PC-3 (cell line): ENCODE measurements around the gene DAAM1. TPM values are rescaled to one million over a fixed set of nuclear protein-coding genes. Genes with fewer than 3 reads are reported as not detected.
A peak's percentile ranks its signal among the peaks of the same experiment; 100 is the strongest.

ENCODE experiments used
- ATAC-seq: fragments of 200-7000 bp; cut with Tn5 transposase; 2 replicates; pipeline ENCODE4 v1.9.1; 2020; ENCODE audit warnings: mild to moderate bottlenecking, moderate library complexity
- BruUV-seq: library from RNA; stranded (reverse); fragments of 400-500 nt; replicated peaks from 2 replicates; lab custom pipeline; 2021; lab: Mats Ljungman, UMichigan
- CTCF ChIA-PET: fragments of 300-600 bp; sonication (Branson Sonifier 250); formaldehyde crosslinking; loops from one replicate; lab custom pipeline; 2022; ENCODE audit warnings: antibody characterized with exemption; lab: Charles Lee
- POLR2A ChIA-PET: fragments of 300-600 bp; sonication (Branson Sonifier 250); formaldehyde crosslinking; loops from one replicate; lab custom pipeline; 2022; ENCODE audit warnings: antibody characterized with exemption; ENCODE audit not compliant: unreplicated experiment; lab: Charles Lee
- DNase-seq: peaks from one replicate; pipeline ENCODE4 v3.0.0-alpha.2; 2015
- H2AFZ ChIP-seq: fragments of 300-600 bp; sonication (generic); 2 replicates; pipeline ENCODE4 v1.6.0; 2016; ENCODE audit warnings: antibody characterized with exemption, low read length
- H3F3A ChIP-seq: fragments of 300-600 bp; sonication (generic); one replicate; pipeline ENCODE4 v1.6.0; 2017; ENCODE audit warnings: antibody characterized with exemption, low read length, control low read depth, mild to moderate bottlenecking; ENCODE audit not compliant: unreplicated experiment
- H3K27ac ChIP-seq: fragments of 300-600 bp; sonication (generic); 2 replicates; pipeline ENCODE4 v1.5.1; 2016; ENCODE audit warnings: mild to moderate bottlenecking, low read length
- H3K27me3 ChIP-seq: fragments of 300-600 bp; sonication (generic); 2 replicates; pipeline ENCODE4 v1.6.1; 2016; ENCODE audit warnings: low read length, mixed read lengths
- H3K36me3 ChIP-seq: fragments of 300-600 bp; sonication (generic); 2 replicates; pipeline ENCODE4 v1.6.1; 2016; ENCODE audit warnings: low read depth, mixed run types, low read length, mixed read lengths
- H3K4me1 ChIP-seq: fragments of 300-600 bp; sonication (generic); 2 replicates; pipeline ENCODE4 v1.5.1; 2016; ENCODE audit warnings: low read length; ENCODE audit not compliant: insufficient read depth
- H3K4me2 ChIP-seq: fragments of 300-600 bp; sonication (generic); 2 replicates; pipeline ENCODE4 v1.6.0; 2016; ENCODE audit warnings: low read length
- H3K4me3 ChIP-seq: fragments of 300-600 bp; sonication (generic); 2 replicates; pipeline ENCODE4 v1.5.1; 2016; ENCODE audit warnings: mild to moderate bottlenecking, low read length, mixed read lengths
- H3K79me2 ChIP-seq: fragments of 300-600 bp; sonication (generic); 2 replicates; pipeline ENCODE4 v1.6.1; 2017; ENCODE audit warnings: low read length, mixed read lengths
- H3K9ac ChIP-seq: fragments of 300-600 bp; sonication (generic); 2 replicates; pipeline ENCODE4 v1.6.0; 2016; ENCODE audit warnings: mild to moderate bottlenecking, low read length
- H3K9me2 ChIP-seq: fragments of 300-600 bp; sonication (generic); replicated peaks from 2 replicates; pipeline ENCODE4 v1.6.1; 2016; ENCODE audit warnings: mixed run types, low read length, mixed read lengths
- H3K9me3 ChIP-seq: fragments of 300-600 bp; sonication (generic); 2 replicates; pipeline ENCODE4 v1.6.1; 2016; ENCODE audit warnings: low read length, mixed read lengths
- H4K20me1 ChIP-seq: fragments of 300-600 bp; sonication (generic); 2 replicates; pipeline ENCODE4 v1.6.1; 2016; ENCODE audit warnings: low read length, mixed read lengths
- CTCF ChIP-seq: fragments of 300-600 bp; sonication (generic); conservative IDR thresholded peaks from 2 replicates; pipeline ENCODE4 v1.5.1; 2017; ENCODE audit warnings: antibody characterized with exemption, low read depth, mild to moderate bottlenecking, low read length
- EZH2 ChIP-seq: fragments of 300-600 bp; sonication (generic); IDR thresholded peaks from one replicate; pipeline ENCODE4 v1.6.1; 2017; ENCODE audit warnings: antibody characterized with exemption, mild to moderate bottlenecking, low read length; ENCODE audit not compliant: unreplicated experiment
- EZH2phosphoT487 ChIP-seq: fragments of 300-600 bp; sonication (generic); IDR thresholded peaks from 2 replicates; pipeline ENCODE4 v1.6.1; 2018; ENCODE audit warnings: mild to moderate bottlenecking, antibody characterized with exemption, low read length, borderline replicate concordance
- intact Hi-C: fragments of 100-400 bp; cut with micrococcal nuclease; formaldehyde crosslinking; loops from 2 replicates; pipeline ENCODE4 v1.9.0; 2023
- total RNA-seq: library from RNA; depleted of rRNA; stranded (reverse); fragments of >200 nt; gene quantifications from 2 replicates; pipeline ENCODE4 v1.2.3, GENCODE V29; 2014

Gene DAAM1
- total RNA-seq, 1 experiment from 2014 or later: 32.7 TPM

GRCh38 chr14:59318908-59319307 lies 130.4 kb downstream of the DAAM1 start:
- no peaks in the 10 kb centered on the region for H4K20me1 ChIP-seq
- no peaks in the 10 kb centered on the region for H3K36me3 ChIP-seq
- no peak overlapping the region for H3K27ac ChIP-seq
- ATAC-seq (no peak), DNase-seq (no peak)
- no peaks in the 10 kb centered on the region for H3F3A ChIP-seq
- no peaks in the 10 kb centered on the region for H3K9me2 ChIP-seq
- H2AFZ ChIP-seq: no peak overlapping the region
- intact Hi-C loops: no loop called here
- no peak overlapping the region for H3K4me3 ChIP-seq
- POLR2A ChIA-PET: interaction anchor here (0.7 kb wide), 1 partner anchor 267 kb away, joined by 3 read pairs; no protein-coding TSS in a partner anchor
- H3K9ac ChIP-seq: no peak overlapping the region
- H3K9me3 ChIP-seq: no peaks in the 10 kb centered on the region
- no peaks in the 10 kb centered on the region for H3K79me2 ChIP-seq
- BruUV-seq: no TSS peak
- TF ChIP-seq EZH2phosphoT487 (no peak), CTCF (no peak)
- peaks cover 26% of the 10 kb centered on the region for H3K4me1 ChIP-seq
- no peak overlapping the region for H3K4me2 ChIP-seq
- H3K27me3 ChIP-seq: no peaks in the 10 kb centered on the region
- CTCF ChIA-PET: no interaction called here

- ATAC-seq (no peak), DNase-seq (no peak)
- no peak overlapping the region for H3K9ac ChIP-seq
- TF ChIP-seq EZH2 (no peak), EZH2phosphoT487 (no peak), CTCF (no peak)
- ChIA-PET CTCF (no interaction called here), POLR2A (no interaction called here)
- intact Hi-C loops: loop anchor here (2.0 kb wide), 2 partner anchors 42 to 102 kb away; no protein-coding TSS in a partner anchor
- no peak overlapping the region for H3K4me3 ChIP-seq
- no peaks in the 10 kb centered on the region for H3K36me3 ChIP-seq
- H2AFZ ChIP-seq: no peak overlapping the region
- BruUV-seq: no TSS peak
- no peak overlapping the region for H3K4me2 ChIP-seq
- H3K27ac ChIP-seq: no peak overlapping the region
- no peaks in the 10 kb centered on the region for H3F3A ChIP-seq
- H3K4me1 ChIP-seq: peaks cover 18% of the 10 kb centered on the region
- H3K9me2 ChIP-seq: no peaks in the 10 kb centered on the region
- H3K79me2 ChIP-seq: no peaks in the 10 kb centered on the region
- H4K20me1 ChIP-seq: no peaks in the 10 kb centered on the region
- H3K27me3 ChIP-seq: no peaks in the 10 kb centered on the region
- no peaks in the 10 kb centered on the region for H3K9me3 ChIP-seq
Measured at GRCh38 chr14:59320361-59320760, 131.9 kb downstream of the DAAM1 start.

DNA sequence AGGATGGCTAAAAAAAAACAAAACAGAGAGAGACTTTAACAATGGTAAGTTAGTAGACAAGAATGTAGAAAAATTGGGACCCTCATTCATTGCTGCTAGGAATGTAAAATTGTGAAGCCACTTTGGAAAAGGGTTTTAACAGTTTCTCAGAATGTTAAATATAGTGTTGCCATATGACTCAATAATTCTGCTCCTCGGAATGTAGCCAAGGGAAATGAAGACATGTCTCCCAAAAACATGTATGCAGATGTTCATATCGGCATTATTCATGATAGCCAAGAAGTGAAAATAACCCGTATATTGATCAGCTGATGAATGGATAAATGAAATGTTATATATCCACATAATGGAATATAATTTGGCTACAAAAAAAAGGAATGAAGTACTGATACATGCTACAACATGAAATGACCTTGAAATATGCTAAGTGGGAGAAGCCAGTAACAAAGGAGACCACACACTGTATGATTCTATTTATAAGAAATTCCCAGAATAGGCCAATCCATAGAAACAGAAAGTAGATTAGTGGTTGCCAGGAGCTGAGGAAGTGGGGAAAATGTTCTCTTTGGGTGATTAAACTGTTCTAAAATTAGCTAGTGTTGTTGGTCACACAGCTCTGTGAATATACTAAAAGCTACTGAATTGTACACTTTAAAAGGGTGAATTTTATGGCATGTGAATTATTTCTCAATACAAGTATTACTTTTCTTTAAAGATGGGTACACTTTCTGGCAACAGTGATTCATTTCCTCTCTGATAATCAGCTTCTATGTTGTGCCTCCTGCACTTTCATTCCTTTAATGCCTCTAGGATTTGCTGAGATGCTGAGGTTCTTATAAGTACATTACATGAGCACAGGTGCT lies 132.5 kb downstream of the DAAM1 start:
- Histone ChIP-seq H3K9me3 (no peaks in the 10 kb centered on the region), H3K4me1 (peaks cover 18% of the 10 kb centered on the region), H3K4me2 (peak overlapping the region; percentile 24), H3K9ac (no peak overlapping the region), H4K20me1 (no peaks in the 10 kb centered on the region), H2AFZ (no peak overlapping the region), H3K9me2 (no peaks in the 10 kb centered on the region), H3K27ac (peak overlapping the region; percentile 1), H3F3A (no peaks in the 10 kb centered on the region), H3K27me3 (no peaks in the 10 kb centered on the region), H3K36me3 (no peaks in the 10 kb centered on the region), H3K79me2 (no peaks in the 10 kb centered on the region), H3K4me3 (no peak overlapping the region)
- peak; percentile 96 for ATAC-seq
- BruUV-seq: no TSS peak
- TF ChIP-seq CTCF (no peak), EZH2phosphoT487 (no peak), EZH2 (no peak)
- POLR2A ChIA-PET: interaction anchor here (0.6 to 0.9 kb wide), 2 partner anchors 9 to 163 kb away, joined by 3 to 4 read pairs; partner anchors contain the start of genes JKAMP and L3HYPDH
- CTCF ChIA-PET: interaction anchor here (0.6 to 1.1 kb wide), 2 partner anchors 108 to 185 kb away, joined by 3 to 5 read pairs; no protein-coding TSS in a partner anchor
- DNase-seq: no peak
- intact Hi-C loops: loop anchor here (2.0 kb wide), 2 partner anchors 42 to 102 kb away; no protein-coding TSS in a partner anchor
